ENCODE measurements around the gene TXNDC5.
"Not testable (repeated sequence)": the region's sequence is repeated elsewhere in the genome, so short reads cannot be mapped to it uniquely, and the experiment has no call there.

The TXNDC5 gene

GRCh38 chr6:7907159-7907558, 3.4 kb downstream of the TXNDC5 start:
- no peak overlapping the region for H3K4me3 Mint-ChIP-seq
- H3K4me1 Mint-ChIP-seq: peaks cover 23% of the 10 kb centered on the region
- H3K27me3 Mint-ChIP-seq: no peaks in the 10 kb centered on the region
- H3K9me3 Mint-ChIP-seq: no peaks in the 10 kb centered on the region
- peaks cover 32% of the 10 kb centered on the region for H3K36me3 Mint-ChIP-seq (ENCODE audit: low read depth)
- no peak overlapping the region for H3K27ac Mint-ChIP-seq
- DNase-seq (no peak), ATAC-seq (no peak)

- peaks cover 23% of the 10 kb centered on the region for H3K4me1 Mint-ChIP-seq
- peaks cover 34% of the 10 kb centered on the region for H3K36me3 Mint-ChIP-seq (ENCODE audit: low read depth)
- no peak overlapping the region for H3K4me3 Mint-ChIP-seq
- ATAC-seq: no peak
- H3K9me3 Mint-ChIP-seq: no peaks in the 10 kb centered on the region
- no peak for DNase-seq
- H3K27me3 Mint-ChIP-seq: no peaks in the 10 kb centered on the region
- peak overlapping the region; percentile 22 for H3K27ac Mint-ChIP-seq
Observed at GRCh38 chr6:7906741-7907140, 3.8 kb downstream of the TXNDC5 start.

GRCh38 chr6:7905416-7905815, 5.2 kb downstream of the TXNDC5 start:
- H3K9me3 Mint-ChIP-seq: no peaks in the 10 kb centered on the region
- no peaks in the 10 kb centered on the region for H3K27me3 Mint-ChIP-seq
- no peak overlapping the region for H3K27ac Mint-ChIP-seq
- no peak for DNase-seq
- peaks cover 45% of the 10 kb centered on the region for H3K36me3 Mint-ChIP-seq (ENCODE audit: low read depth)
- H3K4me3 Mint-ChIP-seq: no peak overlapping the region
- peaks cover 18% of the 10 kb centered on the region for H3K4me1 Mint-ChIP-seq
- no peak for ATAC-seq

- Mint-ChIP-seq H3K4me3 (no peak overlapping the region), H3K9me3 (no peaks in the 10 kb centered on the region), H3K27ac (no peak overlapping the region), H3K36me3 (ENCODE audit: low read depth) (peaks cover 51% of the 10 kb centered on the region), H3K4me1 (peaks cover 18% of the 10 kb centered on the region), H3K27me3 (no peaks in the 10 kb centered on the region)
- no peak for ATAC-seq
- DNase-seq: no peak
Observed at GRCh38 chr6:7904654-7905319, 5.8 kb downstream of the TXNDC5 start.

- Mint-ChIP-seq H3K27ac (no peak overlapping the region), H3K27me3 (no peaks in the 10 kb centered on the region), H3K4me1 (peaks cover 10% of the 10 kb centered on the region), H3K36me3 (ENCODE audit: low read depth) (peaks cover 53% of the 10 kb centered on the region), H3K4me3 (no peak overlapping the region), H3K9me3 (no peaks in the 10 kb centered on the region)
- no peak for ATAC-seq
- no peak for DNase-seq
Observed at GRCh38 chr6:7903673-7904072, 6.9 kb downstream of the TXNDC5 start.

GRCh38 chr6:7902867-7903266, 7.7 kb downstream of the TXNDC5 start:
- DNase-seq: no peak
- Mint-ChIP-seq H3K27ac (no peak overlapping the region), H3K4me1 (peaks cover 7% of the 10 kb centered on the region), H3K4me3 (no peak overlapping the region), H3K9me3 (no peaks in the 10 kb centered on the region), H3K27me3 (no peaks in the 10 kb centered on the region), H3K36me3 (ENCODE audit: low read depth) (peaks cover 61% of the 10 kb centered on the region)
- no peak for ATAC-seq

GRCh38 chr6:7902221-7902620, 8.4 kb downstream of the TXNDC5 start:
- H3K4me1 Mint-ChIP-seq: peaks cover 2% of the 10 kb centered on the region

DNA sequence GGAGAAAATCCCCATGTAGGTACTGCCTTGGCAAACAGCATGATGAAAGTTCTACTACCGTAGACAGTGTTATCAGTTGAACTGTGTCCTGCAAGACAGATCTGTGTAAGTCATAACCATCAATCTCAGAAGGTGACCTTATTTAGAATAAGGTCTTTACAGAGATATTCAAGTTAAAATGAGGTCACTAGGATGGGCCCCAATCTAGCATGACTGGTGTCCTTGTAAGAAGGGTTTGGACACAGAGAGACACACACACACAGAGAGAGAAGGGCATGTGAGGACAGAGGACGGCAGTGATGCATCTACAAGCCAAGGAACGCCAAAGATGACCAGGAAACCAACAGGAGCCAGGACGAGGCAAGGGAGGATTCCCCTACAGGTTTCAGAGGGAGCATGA, 8.8 kb downstream of the TXNDC5 start:
- DNase-seq (no peak), ATAC-seq (no peak)
- no peaks in the 10 kb centered on the region for H3K9me3 Mint-ChIP-seq
- H3K27ac Mint-ChIP-seq: no peak overlapping the region
- H3K4me3 Mint-ChIP-seq: no peak overlapping the region
- H3K36me3 Mint-ChIP-seq (ENCODE audit: low read depth): peaks cover 67% of the 10 kb centered on the region
- peaks cover under 1% of the 10 kb centered on the region for H3K4me1 Mint-ChIP-seq
- H3K27me3 Mint-ChIP-seq: no peaks in the 10 kb centered on the region

More at GRCh38 chr6:7902221-7902620, 8.4 kb downstream of the TXNDC5 start:
- Mint-ChIP-seq H3K27ac (no peak overlapping the region), H3K4me3 (no peak overlapping the region), H3K9me3 (no peaks in the 10 kb centered on the region), H3K27me3 (no peaks in the 10 kb centered on the region), H3K36me3 (ENCODE audit: low read depth) (peaks cover 64% of the 10 kb centered on the region)
- DNase-seq (no peak), ATAC-seq (no peak)

DNA sequence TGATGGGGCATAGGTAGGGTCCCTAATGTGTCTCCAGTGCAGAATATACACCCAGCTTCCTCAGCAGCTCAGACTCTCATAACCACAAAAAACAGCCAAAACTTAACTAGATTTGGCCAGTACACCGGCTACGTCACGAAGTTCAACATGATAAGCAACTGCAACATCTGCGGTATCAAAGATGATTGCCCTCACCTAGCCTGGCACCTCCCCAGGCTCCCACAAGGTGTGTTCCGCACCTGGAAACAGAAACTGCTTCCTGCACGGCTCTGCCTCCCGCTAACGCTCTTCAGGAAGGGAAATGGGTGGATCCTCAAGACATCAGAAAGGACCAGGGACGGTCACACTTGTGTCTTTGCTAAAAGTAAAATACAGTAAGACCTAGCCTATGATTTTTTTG, 9.5 kb downstream of the TXNDC5 start:
- Mint-ChIP-seq H3K27ac (no peak overlapping the region), H3K36me3 (ENCODE audit: low read depth) (peaks cover 71% of the 10 kb centered on the region), H3K4me1 (no peaks in the 10 kb centered on the region), H3K9me3 (no peaks in the 10 kb centered on the region), H3K4me3 (no peak overlapping the region), H3K27me3 (no peaks in the 10 kb centered on the region)
- no peak for DNase-seq
- no peak for ATAC-seq

DNA sequence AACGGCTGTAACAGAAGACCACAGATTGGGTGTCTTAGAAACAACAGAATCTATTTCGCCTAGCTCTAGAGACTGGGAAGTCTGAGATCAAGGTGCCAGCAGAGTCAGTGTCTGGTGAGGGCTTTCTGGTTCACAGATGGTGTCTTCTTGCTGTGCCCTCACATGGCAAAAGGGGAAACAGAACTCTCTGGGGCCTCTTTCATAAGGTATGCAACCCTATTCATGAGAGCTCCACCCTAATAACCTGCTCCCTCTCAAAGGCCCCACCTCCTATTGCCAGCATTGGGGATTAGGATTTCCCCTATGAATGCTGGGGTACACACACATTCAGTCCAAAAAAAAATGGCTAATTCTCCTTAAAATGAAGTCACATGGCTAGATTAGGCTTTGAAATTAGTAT, 10.0 kb downstream of the TXNDC5 start:
- no peak overlapping the region for H3K4me3 Mint-ChIP-seq
- H3K9me3 Mint-ChIP-seq: no peaks in the 10 kb centered on the region
- no peak overlapping the region for H3K27ac Mint-ChIP-seq
- H3K4me1 Mint-ChIP-seq: no peaks in the 10 kb centered on the region
- DNase-seq (no peak), ATAC-seq (no peak)
- H3K27me3 Mint-ChIP-seq: no peaks in the 10 kb centered on the region
- peaks cover 75% of the 10 kb centered on the region for H3K36me3 Mint-ChIP-seq (ENCODE audit: low read depth)

GRCh38 chr6:7899889-7900213, 10.7 kb downstream of the TXNDC5 start:
- DNase-seq: no peak
- no peaks in the 10 kb centered on the region for H3K4me1 Mint-ChIP-seq
- ATAC-seq: no peak
- no peaks in the 10 kb centered on the region for H3K27me3 Mint-ChIP-seq
- no peak overlapping the region for H3K27ac Mint-ChIP-seq
- H3K4me3 Mint-ChIP-seq: no peak overlapping the region
- peaks cover 77% of the 10 kb centered on the region for H3K36me3 Mint-ChIP-seq (ENCODE audit: low read depth)
- no peaks in the 10 kb centered on the region for H3K9me3 Mint-ChIP-seq

DNA sequence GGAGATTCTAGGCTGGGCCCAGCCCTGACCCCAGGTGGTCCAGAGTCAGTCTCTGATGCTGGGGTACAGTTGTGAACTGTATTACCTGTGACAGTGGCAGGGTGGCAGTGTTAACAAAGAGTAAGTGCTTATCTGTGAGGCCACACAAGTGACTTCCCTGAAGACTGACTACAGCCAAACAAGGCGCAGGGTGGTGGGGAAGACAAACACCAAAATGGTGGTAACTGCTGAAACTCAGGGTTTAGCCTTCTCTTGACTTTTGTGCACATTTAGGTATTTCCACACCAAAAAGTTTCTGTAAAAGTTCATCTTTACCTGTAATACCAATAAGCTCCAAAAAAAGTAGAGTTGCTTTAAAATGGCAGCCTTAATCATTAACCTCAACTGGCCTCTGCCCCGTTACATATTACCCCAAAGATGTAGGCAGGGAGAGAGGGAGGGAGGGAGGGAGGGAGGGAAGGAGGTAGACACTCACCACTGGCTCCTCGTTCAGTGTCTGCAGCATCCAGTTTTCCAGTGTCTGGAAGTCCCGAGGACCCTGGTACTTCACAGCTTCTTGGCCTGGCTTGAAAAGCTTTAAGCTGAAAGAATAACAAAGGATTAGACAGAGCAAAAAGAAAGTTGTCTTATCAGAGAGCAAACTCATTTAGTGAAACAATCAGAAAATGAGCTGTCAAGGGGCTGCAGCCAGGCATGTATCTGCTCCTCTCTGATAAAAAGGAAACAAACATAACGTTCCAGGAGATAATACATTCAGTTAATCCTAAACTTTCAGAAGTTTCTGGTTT, 11.3 kb downstream of the TXNDC5 start:
- Mint-ChIP-seq H3K27me3 (no peaks in the 10 kb centered on the region), H3K4me3 (no peak overlapping the region), H3K36me3 (ENCODE audit: low read depth) (peaks cover 77% of the 10 kb centered on the region), H3K9me3 (no peaks in the 10 kb centered on the region), H3K4me1 (no peaks in the 10 kb centered on the region), H3K27ac (no peak overlapping the region)
- no peak for DNase-seq
- no peak for ATAC-seq

GRCh38 chr6:7898193-7898586, 12.4 kb downstream of the TXNDC5 start:
- DNase-seq, H3K27me3 Mint-ChIP-seq, H3K4me3 Mint-ChIP-seq, H3K4me1 Mint-ChIP-seq, H3K27ac Mint-ChIP-seq, H3K9me3 Mint-ChIP-seq: not testable (repeated sequence)
- ATAC-seq: peak; percentile 40
- H3K36me3 Mint-ChIP-seq (ENCODE audit: low read depth): peaks cover 81% of the 10 kb centered on the region

DNA sequence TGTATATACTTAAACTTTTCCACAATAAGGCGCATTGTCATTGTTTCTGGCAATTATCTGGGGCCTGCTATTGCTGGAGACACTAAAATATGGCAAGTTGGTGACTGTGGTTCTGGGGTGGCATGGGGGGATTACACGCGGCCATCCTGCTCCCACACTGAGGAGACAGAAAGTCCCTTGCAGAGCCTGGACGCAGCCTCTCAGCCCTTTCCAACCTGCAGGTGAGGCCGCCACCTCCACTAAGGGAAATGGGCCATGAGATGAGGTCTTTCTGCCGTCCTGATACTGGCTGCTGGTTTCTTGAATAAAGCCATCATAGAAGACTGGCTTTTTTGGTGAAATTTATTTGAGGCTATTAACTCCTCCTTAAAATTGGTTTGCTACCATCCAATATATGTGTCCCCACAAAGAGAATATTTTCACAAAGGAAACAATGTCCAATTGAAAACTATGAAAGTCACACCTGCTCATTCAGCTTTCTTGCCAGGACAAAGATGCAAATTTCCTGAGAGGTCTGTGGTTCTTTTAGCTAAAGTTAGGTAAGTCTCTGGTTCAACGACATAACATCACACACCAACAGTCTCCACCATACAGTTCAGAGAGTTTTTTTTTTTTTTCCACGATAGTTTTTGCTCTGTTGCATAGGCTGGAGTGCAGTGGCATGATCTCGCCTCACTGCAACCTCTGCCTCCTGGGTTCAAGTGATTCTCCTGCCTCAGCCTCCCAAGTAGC, 13.0 kb downstream of the TXNDC5 start:
- Mint-ChIP-seq H3K4me3 (no peak overlapping the region), H3K9me3 (no peaks in the 10 kb centered on the region), H3K4me1 (no peaks in the 10 kb centered on the region), H3K36me3 (ENCODE audit: low read depth) (peaks cover 79% of the 10 kb centered on the region), H3K27ac (no peak overlapping the region), H3K27me3 (no peaks in the 10 kb centered on the region)
- ATAC-seq: no peak
- no peak for DNase-seq

DNA sequence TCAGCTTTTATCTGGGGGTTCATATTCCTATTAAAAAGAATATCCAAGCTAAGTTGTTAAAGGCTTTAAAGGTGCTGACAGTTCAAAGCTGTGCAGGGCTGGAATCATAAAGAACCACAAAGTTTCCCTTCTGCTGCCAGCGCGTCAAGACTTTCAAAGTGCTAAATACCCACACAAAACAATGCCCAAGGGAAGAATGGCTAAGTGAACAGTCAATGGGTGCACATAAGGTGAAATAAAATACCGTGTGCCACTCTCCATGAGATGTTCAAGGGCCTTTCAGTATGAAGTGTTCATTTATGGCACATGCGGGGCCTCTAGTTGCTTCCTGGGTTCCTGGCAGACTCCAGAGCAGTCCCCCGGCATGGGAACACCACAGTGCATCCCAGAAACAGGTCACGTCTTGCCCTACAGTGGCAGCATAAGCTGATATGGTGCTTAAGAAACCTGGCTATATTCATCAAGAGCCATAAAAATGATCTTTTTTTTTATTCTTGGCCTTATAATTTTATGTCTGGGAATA, 14.1 kb downstream of the TXNDC5 start:
- no peaks in the 10 kb centered on the region for H3K4me1 Mint-ChIP-seq
- H3K9me3 Mint-ChIP-seq: no peaks in the 10 kb centered on the region
- H3K27ac Mint-ChIP-seq: no peak overlapping the region
- no peak overlapping the region for H3K4me3 Mint-ChIP-seq
- ATAC-seq: no peak
- no peaks in the 10 kb centered on the region for H3K27me3 Mint-ChIP-seq
- DNase-seq: no peak
- peaks cover 85% of the 10 kb centered on the region for H3K36me3 Mint-ChIP-seq (ENCODE audit: low read depth)
